Activated naive CD8-positive, alpha-beta T cell treated with anti-CD3 and anti-CD28 coated beads, Interleukin-2, amount 50 U/mL, for 24 hours (primary cell): Measurements from ENCODE around the gene MIOS.

Experiments used
- ATAC-seq: fragments of 150-1000 bp; cut with Tn5 transposase; one replicate; pipeline ENCODE4 v1.10.0; 2021
- DNase-seq: peaks from one replicate; pipeline ENCODE4 v3.0.0; 2021
- H3K27ac Mint-ChIP-seq: one replicate; pipeline ENCODE4 v1.8.0; 2021; ENCODE audit warnings: mild to moderate bottlenecking, mixed read lengths
- H3K27me3 Mint-ChIP-seq: one replicate; pipeline ENCODE4 v1.8.0; 2021; ENCODE audit warnings: mixed read lengths
- H3K36me3 Mint-ChIP-seq: one replicate; pipeline ENCODE4 v1.8.0; 2021; ENCODE audit warnings: low read depth, mixed read lengths
- H3K4me1 Mint-ChIP-seq: one replicate; pipeline ENCODE4 v1.8.0; 2021; ENCODE audit warnings: mixed read lengths
- H3K4me3 Mint-ChIP-seq: one replicate; pipeline ENCODE4 v1.8.0; 2021; ENCODE audit warnings: mild to moderate bottlenecking, moderate library complexity, mixed read lengths
- H3K9me3 Mint-ChIP-seq: one replicate; pipeline ENCODE4 v1.8.0; 2021; ENCODE audit warnings: mixed read lengths

Gene MIOS

DNA sequence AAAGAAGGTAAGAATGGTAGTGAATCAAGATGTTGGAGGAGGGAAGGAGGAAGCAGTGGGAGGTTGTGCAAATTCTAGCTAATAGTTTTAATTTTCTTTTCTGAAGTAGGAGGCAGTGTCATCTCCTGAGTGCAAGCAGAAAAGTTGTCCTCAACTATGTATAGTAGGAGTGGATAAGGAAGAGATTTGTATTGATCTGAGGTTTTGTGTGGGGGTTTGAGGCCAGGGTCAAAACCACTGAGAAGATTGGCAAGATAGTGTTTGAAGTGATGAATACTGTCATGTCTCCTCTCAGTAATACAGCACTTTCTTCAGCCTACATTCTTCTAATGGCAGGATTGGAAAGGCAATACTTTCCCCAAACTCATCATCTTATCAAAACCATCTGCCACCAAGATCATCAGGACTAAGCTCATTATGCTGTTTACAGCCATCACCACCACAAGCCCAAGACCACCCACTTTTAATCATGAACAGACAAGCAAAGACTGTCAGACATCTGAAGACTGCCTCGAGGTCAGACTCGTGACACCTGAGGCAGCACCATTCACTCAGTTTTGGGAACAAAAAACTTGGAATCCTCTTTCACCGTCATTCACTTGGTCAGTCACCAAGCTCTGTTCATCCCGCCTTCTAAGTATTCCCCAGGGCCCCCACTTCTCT lies 1.5 kb upstream of the MIOS start:
- Mint-ChIP-seq H3K27ac (no peak overlapping the region), H3K27me3 (no peaks in the 10 kb centered on the region), H3K4me1 (peaks cover 26% of the 10 kb centered on the region), H3K36me3 (peaks cover 20% of the 10 kb centered on the region), H3K4me3 (no peak overlapping the region), H3K9me3 (no peaks in the 10 kb centered on the region)
- DNase-seq (no peak), ATAC-seq (peak; percentile 30)

GRCh38 chr7:7565746-7566650 lies 686 bp upstream of the MIOS start:
- Mint-ChIP-seq H3K4me3 (no peak overlapping the region), H3K9me3 (no peaks in the 10 kb centered on the region), H3K27me3 (no peaks in the 10 kb centered on the region), H3K4me1 (peaks cover 33% of the 10 kb centered on the region), H3K36me3 (peaks cover 25% of the 10 kb centered on the region), H3K27ac (no peak overlapping the region)
- peak; percentile 1 for ATAC-seq
- DNase-seq: no peak

DNA sequence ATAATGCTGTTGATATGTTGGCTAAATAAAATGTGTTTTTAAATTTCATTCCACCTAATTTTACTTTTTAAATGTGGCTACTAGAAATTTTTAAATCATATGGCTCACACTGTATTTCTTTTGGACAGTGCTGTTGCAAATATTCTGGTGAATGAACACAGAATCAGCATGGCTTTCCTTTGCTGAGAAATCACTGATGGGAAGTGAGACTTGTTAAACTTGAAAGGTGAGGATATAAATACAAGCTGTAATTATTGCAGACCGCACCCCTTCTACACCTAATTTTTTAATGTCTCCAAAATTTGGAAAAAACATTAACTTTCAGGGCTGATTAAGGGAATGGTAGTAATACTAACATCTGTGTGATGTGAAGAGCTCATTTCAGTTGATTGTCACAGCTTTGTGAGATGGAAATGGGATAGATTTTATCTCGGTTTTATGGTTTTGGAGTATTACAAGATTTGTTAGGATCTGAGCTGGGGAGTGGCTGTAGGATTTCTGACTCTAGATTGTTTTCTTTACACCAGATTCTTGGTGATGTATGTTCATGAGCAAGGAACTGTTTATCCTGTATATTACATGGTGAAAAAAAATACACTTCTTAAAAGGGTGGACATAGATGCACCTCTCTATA lies 1.3 kb downstream of the MIOS start:
- H3K4me3 Mint-ChIP-seq: peak overlapping the region; percentile 89
- no peaks in the 10 kb centered on the region for H3K9me3 Mint-ChIP-seq
- no peak for DNase-seq
- peaks cover 41% of the 10 kb centered on the region for H3K4me1 Mint-ChIP-seq
- no peak for ATAC-seq
- peak overlapping the region; percentile 75 for H3K27ac Mint-ChIP-seq
- peaks cover 32% of the 10 kb centered on the region for H3K36me3 Mint-ChIP-seq
- no peaks in the 10 kb centered on the region for H3K27me3 Mint-ChIP-seq

- Mint-ChIP-seq H3K27ac (peak overlapping the region; percentile 75), H3K9me3 (no peaks in the 10 kb centered on the region), H3K4me3 (peak overlapping the region; percentile 89), H3K36me3 (peaks cover 38% of the 10 kb centered on the region), H3K4me1 (peaks cover 46% of the 10 kb centered on the region), H3K27me3 (no peaks in the 10 kb centered on the region)
- no peak for ATAC-seq
- DNase-seq: no peak
Observed at GRCh38 chr7:7568553-7568952, 1.9 kb downstream of the MIOS start.

- no peak for DNase-seq
- no peaks in the 10 kb centered on the region for H3K9me3 Mint-ChIP-seq
- peaks cover 47% of the 10 kb centered on the region for H3K4me1 Mint-ChIP-seq
- H3K27me3 Mint-ChIP-seq: no peaks in the 10 kb centered on the region
- peak overlapping the region; percentile 75 for H3K27ac Mint-ChIP-seq
- ATAC-seq: no peak
- H3K4me3 Mint-ChIP-seq: peak overlapping the region; percentile 89
- H3K36me3 Mint-ChIP-seq: peaks cover 42% of the 10 kb centered on the region
Observed at GRCh38 chr7:7569081-7569527, 2.4 kb downstream of the MIOS start.

- H3K4me1 Mint-ChIP-seq: peaks cover 47% of the 10 kb centered on the region
- peak overlapping the region; percentile 89 for H3K4me3 Mint-ChIP-seq
- peaks cover 47% of the 10 kb centered on the region for H3K36me3 Mint-ChIP-seq
- H3K9me3 Mint-ChIP-seq: no peaks in the 10 kb centered on the region
- no peaks in the 10 kb centered on the region for H3K27me3 Mint-ChIP-seq
- ATAC-seq: no peak
- no peak for DNase-seq
- H3K27ac Mint-ChIP-seq: peak overlapping the region; percentile 75
Observed at GRCh38 chr7:7569615-7570014, 2.9 kb downstream of the MIOS start.

DNA sequence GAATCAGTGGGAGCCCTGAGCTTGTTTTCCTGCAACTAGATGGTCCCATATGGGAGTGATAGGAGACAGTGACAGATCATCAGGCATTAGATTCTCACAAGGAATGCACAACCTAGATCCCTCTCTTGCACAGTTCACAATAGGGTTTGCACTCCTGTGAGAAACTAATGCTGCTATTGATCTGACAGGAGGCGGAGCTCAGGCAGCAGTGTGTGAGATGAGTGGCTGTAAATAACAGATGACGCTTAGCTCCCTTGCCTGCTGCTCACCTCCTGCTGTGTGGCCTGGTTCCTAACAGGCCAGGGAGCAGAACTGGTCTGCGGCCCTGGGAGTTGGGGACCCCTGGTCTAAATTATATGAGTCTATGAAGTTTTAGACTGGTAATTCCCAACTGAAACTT lies 3.9 kb downstream of the MIOS start:
- no peaks in the 10 kb centered on the region for H3K9me3 Mint-ChIP-seq
- H3K27ac Mint-ChIP-seq: no peak overlapping the region
- no peaks in the 10 kb centered on the region for H3K27me3 Mint-ChIP-seq
- peaks cover 47% of the 10 kb centered on the region for H3K4me1 Mint-ChIP-seq
- H3K4me3 Mint-ChIP-seq: no peak overlapping the region
- H3K36me3 Mint-ChIP-seq: peaks cover 52% of the 10 kb centered on the region
- DNase-seq (no peak), ATAC-seq (no peak)

- Mint-ChIP-seq H3K4me3 (no peak overlapping the region), H3K27me3 (no peaks in the 10 kb centered on the region), H3K9me3 (no peaks in the 10 kb centered on the region), H3K36me3 (peaks cover 45% of the 10 kb centered on the region), H3K4me1 (peaks cover 35% of the 10 kb centered on the region), H3K27ac (no peak overlapping the region)
- ATAC-seq (no peak), DNase-seq (no peak)
Observed at GRCh38 chr7:7573701-7574100, 7.0 kb downstream of the MIOS start.

GRCh38 chr7:7576344-7576743 lies 9.7 kb downstream of the MIOS start:
- Mint-ChIP-seq H3K9me3 (no peaks in the 10 kb centered on the region), H3K4me3 (no peak overlapping the region)
- ATAC-seq: no peak

DNA sequence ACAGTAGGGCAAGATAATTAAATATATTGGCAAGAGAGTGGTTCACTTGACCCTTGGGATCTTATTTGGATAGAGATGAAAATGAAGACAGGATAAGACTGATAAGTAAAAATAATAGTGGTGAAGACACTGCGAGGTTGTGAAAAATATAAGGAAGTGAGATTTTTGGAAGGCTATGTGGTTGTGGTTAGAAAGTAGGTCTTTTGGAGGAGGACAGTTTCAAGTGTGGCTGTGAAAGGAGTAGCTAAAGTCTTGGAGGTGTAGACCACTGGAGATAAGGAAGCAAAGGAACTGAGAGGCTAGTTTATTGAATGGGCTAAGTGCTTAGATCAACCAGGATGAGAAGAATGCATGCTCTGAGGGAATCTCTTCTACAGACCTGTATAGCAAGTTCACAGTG lies 11.2 kb downstream of the MIOS start:
- H3K36me3 Mint-ChIP-seq: peaks cover 32% of the 10 kb centered on the region
- H3K4me3 Mint-ChIP-seq: no peak overlapping the region
- H3K27me3 Mint-ChIP-seq: no peaks in the 10 kb centered on the region
- DNase-seq (no peak), ATAC-seq (no peak)
- H3K9me3 Mint-ChIP-seq: no peaks in the 10 kb centered on the region
- no peak overlapping the region for H3K27ac Mint-ChIP-seq
- peaks cover 7% of the 10 kb centered on the region for H3K4me1 Mint-ChIP-seq

More at GRCh38 chr7:7576344-7576743, 9.7 kb downstream of the MIOS start:
- DNase-seq: no peak
- H3K27ac Mint-ChIP-seq: no peak overlapping the region
- peaks cover 14% of the 10 kb centered on the region for H3K4me1 Mint-ChIP-seq
- peaks cover 34% of the 10 kb centered on the region for H3K36me3 Mint-ChIP-seq
- H3K27me3 Mint-ChIP-seq: no peaks in the 10 kb centered on the region

GRCh38 chr7:7579638-7580037 lies 13.0 kb downstream of the MIOS start:
- ATAC-seq (no peak), DNase-seq (no peak)
- H3K27me3 Mint-ChIP-seq: no peaks in the 10 kb centered on the region
- H3K4me1 Mint-ChIP-seq: no peaks in the 10 kb centered on the region
- peaks cover 18% of the 10 kb centered on the region for H3K36me3 Mint-ChIP-seq
- H3K27ac Mint-ChIP-seq: no peak overlapping the region
- H3K9me3 Mint-ChIP-seq: no peaks in the 10 kb centered on the region
- no peak overlapping the region for H3K4me3 Mint-ChIP-seq

DNA sequence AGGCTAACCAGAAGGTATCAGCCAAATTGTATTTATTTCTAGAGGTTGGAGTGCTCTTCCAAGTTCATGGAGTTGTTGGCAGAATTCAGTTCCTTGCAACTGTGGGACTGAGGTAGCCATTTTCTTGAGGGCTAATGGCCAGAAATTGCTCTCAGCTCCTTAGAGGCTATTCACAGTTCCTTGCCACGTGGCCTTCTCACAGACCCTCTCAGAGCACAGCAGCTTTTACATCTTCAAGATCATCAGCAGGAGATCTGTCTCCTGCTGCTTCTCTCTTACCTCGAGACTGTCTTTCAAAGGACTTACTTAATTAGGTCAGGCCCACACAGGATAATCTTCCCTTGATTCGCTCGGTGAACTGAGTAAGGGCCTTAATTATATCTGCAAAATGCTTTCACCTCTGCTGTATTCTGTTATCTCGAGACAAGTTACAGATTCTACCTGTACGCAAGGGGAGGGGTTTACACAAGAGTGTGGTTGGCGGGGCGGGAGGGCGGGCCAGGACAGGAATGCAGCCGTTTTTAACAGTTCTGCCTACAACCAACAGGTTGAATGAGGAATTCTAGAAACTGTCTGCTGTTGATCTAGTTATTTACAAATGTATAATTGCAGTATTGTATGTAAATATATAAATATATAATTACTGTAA lies 15.0 kb downstream of the MIOS start:
- Mint-ChIP-seq H3K9me3 (no peaks in the 10 kb centered on the region), H3K4me3 (no peak overlapping the region), H3K27me3 (no peaks in the 10 kb centered on the region), H3K27ac (no peak overlapping the region), H3K4me1 (no peaks in the 10 kb centered on the region), H3K36me3 (peaks cover 14% of the 10 kb centered on the region)
- DNase-seq: no peak
- no peak for ATAC-seq

DNA sequence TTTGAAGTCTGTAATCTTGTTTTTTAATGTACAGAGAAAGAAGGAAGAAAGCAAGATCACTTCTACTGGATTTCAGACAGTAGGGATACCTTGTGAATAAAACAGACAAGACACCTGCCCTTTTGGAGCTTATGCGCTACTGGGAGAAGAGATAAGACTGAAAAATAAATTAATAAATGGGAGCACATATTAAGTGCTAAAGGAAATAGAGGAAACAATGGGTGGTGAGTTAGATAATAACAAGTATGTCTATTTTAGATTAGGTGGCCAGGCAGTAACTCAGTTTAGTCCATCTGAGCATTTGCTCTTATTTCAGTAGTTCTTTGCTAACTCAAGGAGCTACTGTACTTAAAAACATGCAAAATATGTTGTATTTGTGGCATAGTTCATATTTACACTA lies 15.9 kb downstream of the MIOS start:
- Mint-ChIP-seq H3K36me3 (peaks cover 14% of the 10 kb centered on the region), H3K4me3 (no peak overlapping the region), H3K27me3 (no peaks in the 10 kb centered on the region), H3K9me3 (no peaks in the 10 kb centered on the region), H3K4me1 (no peaks in the 10 kb centered on the region), H3K27ac (no peak overlapping the region)
- DNase-seq: no peak
- ATAC-seq: no peak

DNA sequence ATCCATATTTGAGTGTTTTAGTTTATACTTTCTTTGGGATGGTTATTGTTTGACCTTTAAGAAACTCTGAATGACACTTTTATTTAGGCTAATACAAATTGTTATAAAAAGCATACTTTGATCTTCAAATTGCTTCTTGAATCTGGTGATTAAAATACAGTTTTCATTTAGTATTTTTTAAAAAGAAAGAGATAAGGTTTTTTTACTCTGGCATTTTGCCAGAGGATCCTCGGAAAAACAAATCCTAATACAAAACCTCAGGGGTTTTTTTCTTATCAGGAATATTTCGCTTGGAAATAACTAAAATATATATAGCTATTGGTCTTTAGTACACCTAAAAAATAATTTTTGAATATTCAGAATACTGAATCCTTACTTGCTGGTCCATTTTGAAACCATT lies 17.0 kb downstream of the MIOS start:
- H3K27ac Mint-ChIP-seq: no peak overlapping the region

More for the DNA sequence above, 17.0 kb downstream of the MIOS start:
- DNase-seq (no peak), ATAC-seq (no peak)
- Mint-ChIP-seq H3K36me3 (peaks cover 15% of the 10 kb centered on the region), H3K27me3 (no peaks in the 10 kb centered on the region), H3K9me3 (no peaks in the 10 kb centered on the region), H3K4me1 (no peaks in the 10 kb centered on the region), H3K4me3 (no peak overlapping the region)
